Skin epidermis (tissue), 12 donors: Measurements from ENCODE around the gene ARHGEF2.

Source experiments
- H3K27ac ChIP-seq, 21 experiments: fragments of 200-600 bp; sonication (generic) in 11 of 21; one replicate each; pipeline ENCODE4 v1.5.0; 2020; ENCODE audit warnings: mild to moderate bottlenecking in 3 of 21, inconsistent platforms in 2 of 21, moderate library complexity in 2 of 21
- H3K4me3 ChIP-seq, 7 experiments: fragments of 200-600 bp; sonication (generic) in 2 of 7; one replicate each; pipeline ENCODE4 v1.5.0; 2020; ENCODE audit warnings: inconsistent platforms in 2 of 7, mild to moderate bottlenecking in 2 of 7, moderate library complexity in 1 of 7

Gene ARHGEF2

GRCh38 chr1:155978325-155978972, at the start of gene ARHGEF2:
TSS of gene ARHGEF2 (minus strand) at chr1:155978547. CDS start at chr1:155978427, 120 bp downstream.
- H3K4me3 ChIP-seq, result peak within 1 kb of the TSS; percentile 58 to 98 (median 73)

DNA sequence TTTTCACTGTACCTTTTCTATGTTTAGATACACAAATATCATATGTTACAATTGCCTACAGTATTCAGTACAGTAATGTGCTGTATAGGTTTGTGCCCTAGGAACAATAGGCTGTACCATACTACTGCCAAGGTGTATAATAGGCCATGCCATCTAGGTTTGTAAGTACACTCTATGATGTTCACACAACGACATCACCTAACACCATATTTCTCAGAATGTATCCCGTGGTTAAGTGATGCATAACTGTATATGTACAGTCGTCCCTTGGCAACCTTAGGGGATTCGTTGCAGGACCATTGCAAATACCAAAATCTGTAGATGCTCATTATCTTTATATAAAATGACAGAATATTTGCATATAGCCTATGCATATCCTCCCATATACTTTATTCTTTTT, 48.2 kb upstream of the ARHGEF2 start:
- no peak overlapping the region for H3K27ac ChIP-seq
- H3K4me3 ChIP-seq, result no peak overlapping the region

More at GRCh38 chr1:155978325-155978972, at the start of gene ARHGEF2:
- H3K27ac ChIP-seq, result peak within 1 kb of the TSS; percentile 58 to 100 (median 96)

- Histone ChIP-seq H3K4me3 (no peak overlapping the region), H3K27ac (no peak overlapping the region)
Measured at GRCh38 chr1:156025876-156026275, 47.5 kb upstream of the ARHGEF2 start.

GRCh38 chr1:156024801-156025200, 46.5 kb upstream of the ARHGEF2 start:
- Histone ChIP-seq H3K27ac (no peak overlapping the region), H3K4me3 (no peak overlapping the region)

- H3K4me3 ChIP-seq, result no peak overlapping the region
Measured at GRCh38 chr1:156021954-156022353, 43.6 kb upstream of the ARHGEF2 start.

DNA sequence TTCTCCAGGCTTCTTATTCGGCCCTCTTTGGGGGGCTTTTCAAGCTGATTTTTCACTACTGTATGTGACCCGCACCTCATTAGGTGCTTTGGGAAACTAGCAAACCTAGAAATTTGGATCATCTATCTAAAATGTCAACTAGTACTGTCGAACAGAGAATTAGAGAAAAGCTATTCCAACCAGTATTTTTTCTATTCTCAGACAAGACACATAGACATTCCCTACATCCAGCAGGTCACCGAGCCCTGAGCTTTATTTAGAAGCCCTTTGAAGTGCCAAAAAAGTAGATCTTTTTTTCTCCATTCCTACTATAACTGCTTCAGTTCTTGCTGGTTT, 42.7 kb upstream of the ARHGEF2 start:
- Histone ChIP-seq H3K27ac (peak overlapping the region in 15 of 21 experiments; percentile 86 to 96 (median 91)), H3K4me3 (peak overlapping the region; percentile 57 to 99 (median 93))

More at GRCh38 chr1:156021954-156022353, 43.6 kb upstream of the ARHGEF2 start:
- no peak overlapping the region for H3K27ac ChIP-seq

GRCh38 chr1:156020293-156021092, 42.1 kb upstream of the ARHGEF2 start, which contains the start of gene SSR2:
TSS of gene SSR2 (minus strand) at chr1:156020951. CDS start at chr1:156020167, 784 bp downstream.
- Histone ChIP-seq H3K4me3 (peak within 1 kb of the TSS; percentile 57 to 99 (median 93)), H3K27ac (peak within 1 kb of the TSS; percentile 49 to 96 (median 91))

DNA sequence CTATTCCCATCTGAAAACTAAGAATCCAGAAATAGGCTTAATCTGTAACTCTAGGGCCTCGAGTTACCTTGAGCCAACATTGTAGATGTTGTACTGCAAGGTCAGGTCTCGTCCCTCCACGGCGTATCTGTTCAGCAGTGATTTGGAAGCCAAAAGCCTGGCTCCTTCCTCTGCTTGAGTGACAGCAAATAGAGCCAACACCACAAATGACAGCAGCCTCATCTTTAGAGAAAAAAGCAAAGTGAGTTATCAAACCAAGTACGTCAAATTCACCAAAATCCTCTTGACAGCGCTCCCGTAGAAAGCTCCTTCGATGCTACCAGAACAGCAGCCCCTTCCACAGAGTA, 41.6 kb upstream of the ARHGEF2 start:
- H3K27ac ChIP-seq, result peak overlapping the region in 19 of 21 experiments; percentile 86 to 96 (median 91)

DNA sequence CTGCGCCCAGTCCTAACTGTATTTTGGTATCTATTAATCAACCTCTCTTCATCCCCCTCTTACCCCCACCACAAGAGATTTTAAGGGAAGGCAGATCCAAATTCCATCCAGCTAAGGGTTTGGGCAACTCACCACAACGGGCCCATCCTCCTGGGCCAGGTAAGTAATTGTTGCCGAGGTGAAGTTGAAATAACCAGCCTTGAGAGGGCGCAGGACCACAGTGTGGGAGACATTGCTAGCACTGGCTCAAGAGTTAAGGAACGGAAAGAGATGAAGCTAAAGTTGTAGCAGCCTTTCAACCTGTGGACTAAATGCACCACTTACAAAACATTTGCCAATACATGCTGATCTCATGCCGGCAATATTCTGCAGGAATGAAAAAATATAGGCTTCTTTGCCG, 36.5 kb upstream of the ARHGEF2 start:
- no peak overlapping the region for H3K4me3 ChIP-seq

More for the DNA sequence above, 41.6 kb upstream of the ARHGEF2 start:
- peak overlapping the region; percentile 57 to 99 (median 93) for H3K4me3 ChIP-seq

GRCh38 chr1:156012051-156012817, 33.9 kb upstream of the ARHGEF2 start:
- Histone ChIP-seq H3K4me3 (no peak overlapping the region), H3K27ac (no peak overlapping the region)

More for the DNA sequence above, 36.5 kb upstream of the ARHGEF2 start:
- no peak overlapping the region for H3K27ac ChIP-seq

- no peak overlapping the region for H3K27ac ChIP-seq
Measured at GRCh38 chr1:156009404-156009803, 31.1 kb upstream of the ARHGEF2 start.

DNA sequence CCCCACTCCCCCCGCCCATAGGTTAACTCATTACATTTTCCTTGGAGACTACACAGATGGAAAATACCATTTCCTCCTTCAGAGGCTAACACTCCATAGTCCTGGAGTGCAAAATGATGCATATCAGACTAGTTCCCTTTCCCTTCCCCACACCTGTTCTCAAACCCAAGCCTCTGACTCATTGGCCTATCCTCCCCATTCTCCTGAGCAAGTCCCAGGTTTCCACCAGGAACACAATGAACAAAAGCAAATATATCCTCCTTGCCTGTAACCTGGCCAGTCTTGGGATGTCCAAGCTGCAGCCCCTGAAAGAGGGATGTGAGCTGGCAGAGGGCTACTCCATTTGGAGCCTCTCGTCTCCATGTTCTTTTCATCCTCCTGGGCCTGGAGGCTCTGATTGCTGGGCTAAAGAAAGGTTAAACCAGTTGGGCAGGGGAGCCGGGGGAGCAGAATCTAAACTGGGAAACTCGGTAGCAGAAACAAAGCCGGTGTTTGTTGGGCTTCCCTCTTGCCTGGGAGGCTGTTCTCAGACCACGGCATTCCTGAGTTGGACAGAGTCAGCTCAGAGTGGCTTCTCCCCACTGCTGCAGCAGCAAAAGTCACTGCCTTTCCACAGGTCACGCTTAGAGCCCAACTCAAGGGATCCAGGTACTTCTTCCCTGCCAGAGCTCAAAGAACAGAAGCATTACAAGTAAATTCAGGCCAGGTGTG, 28.5 kb upstream of the ARHGEF2 start:
- H3K27ac ChIP-seq, result no peak overlapping the region

More at GRCh38 chr1:156009404-156009803, 31.1 kb upstream of the ARHGEF2 start:
- no peak overlapping the region for H3K4me3 ChIP-seq

GRCh38 chr1:156004843-156005584, 26.7 kb upstream of the ARHGEF2 start:
- Histone ChIP-seq H3K4me3 (no peak overlapping the region), H3K27ac (peak overlapping the region in 5 of 21 experiments; percentile 9 to 65 (median 10))

More for the DNA sequence above, 28.5 kb upstream of the ARHGEF2 start:
- no peak overlapping the region for H3K4me3 ChIP-seq

DNA sequence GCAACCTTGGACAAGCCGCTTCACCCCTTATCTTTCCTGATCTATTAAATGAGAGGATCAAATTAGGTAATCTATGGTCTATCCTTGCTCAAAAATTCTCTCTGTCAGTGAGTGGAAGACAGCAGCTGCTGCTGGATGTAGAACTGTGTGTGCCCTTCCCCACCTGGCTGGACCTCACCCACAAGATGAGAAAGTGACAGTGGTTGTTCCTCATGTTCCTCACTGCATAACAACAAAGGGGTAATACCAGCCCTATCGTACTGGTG, 25.5 kb upstream of the ARHGEF2 start:
- Histone ChIP-seq H3K27ac (no peak overlapping the region), H3K4me3 (no peak overlapping the region)

GRCh38 chr1:156002188-156002911, 24.0 kb upstream of the ARHGEF2 start:
- Histone ChIP-seq H3K27ac (no peak overlapping the region), H3K4me3 (no peak overlapping the region)

DNA sequence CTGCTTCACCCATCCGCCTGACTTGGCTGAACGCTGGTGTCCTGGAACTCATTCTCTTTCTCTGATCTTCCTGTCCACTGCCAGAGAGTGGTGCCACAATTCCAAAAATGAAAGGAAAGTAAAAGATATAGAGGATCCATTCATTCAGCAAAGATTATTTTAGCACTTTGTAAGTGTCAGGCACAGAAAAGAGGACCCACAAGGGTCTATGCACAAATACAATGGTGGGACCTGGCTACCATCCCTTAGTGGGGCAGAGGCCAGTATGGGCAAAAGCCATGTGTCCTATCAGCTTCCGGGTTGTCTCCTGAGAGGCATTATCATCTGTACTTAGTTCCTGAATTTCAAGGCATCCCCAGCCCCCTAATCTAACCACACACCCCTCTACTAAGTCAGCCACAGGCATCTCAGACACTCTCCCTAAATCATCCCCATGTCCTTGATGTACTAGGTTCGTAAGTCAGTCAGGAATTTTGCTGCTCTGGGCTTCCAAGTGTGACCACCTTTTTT, 23.4 kb upstream of the ARHGEF2 start:
- H3K4me3 ChIP-seq, result no peak overlapping the region
- H3K27ac ChIP-seq, result peak overlapping the region in 2 of 21 experiments; percentile 3 to 21

DNA sequence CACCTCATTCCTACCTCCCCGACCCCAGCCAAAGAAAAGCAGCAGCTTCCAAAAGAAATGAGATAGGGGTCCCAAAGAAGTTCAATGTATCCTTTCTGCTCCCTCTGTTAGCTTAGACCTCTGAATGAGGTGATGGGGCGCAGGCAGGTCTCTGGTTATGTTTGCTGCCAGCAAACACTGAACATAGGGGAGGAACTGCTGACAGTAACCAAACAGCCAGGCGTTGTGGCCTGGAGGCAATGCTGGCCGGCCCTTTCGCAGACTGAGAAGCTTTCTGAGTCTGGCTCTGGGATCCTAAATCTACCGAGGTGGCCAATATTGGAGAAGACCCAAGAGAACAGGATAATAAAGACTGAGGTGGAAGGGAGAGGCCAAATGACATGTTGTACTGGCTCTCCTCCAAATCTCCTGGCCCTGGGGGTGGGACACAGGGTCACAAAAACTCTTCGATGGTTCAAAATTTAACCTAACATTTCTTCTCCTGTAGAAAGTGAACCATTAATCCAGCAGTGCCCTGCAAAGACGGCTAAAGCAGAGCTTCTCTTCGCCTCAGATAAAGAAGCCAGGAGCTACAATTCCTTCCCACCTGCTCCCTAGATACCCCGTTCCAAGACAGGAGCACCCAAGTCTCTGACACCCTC, 22.8 kb upstream of the ARHGEF2 start:
- Histone ChIP-seq H3K4me3 (no peak overlapping the region), H3K27ac (peak overlapping the region in 3 of 21 experiments; percentile 3 to 23 (median 21))

GRCh38 chr1:155999964-156000363, 21.6 kb upstream of the ARHGEF2 start:
- no peak overlapping the region for H3K4me3 ChIP-seq
- no peak overlapping the region for H3K27ac ChIP-seq
